GM21825 (cell line): ENCODE data around the gene EXOC3L1.

Experiments used
- ATAC-seq: cut with Tn5 transposase; IDR thresholded peaks from one replicate; pipeline ENCODE4 v1.9.1; 2021; ENCODE audit warnings: mild to moderate bottlenecking, moderate library complexity; ENCODE audit not compliant: unreplicated experiment

The EXOC3L1 gene

GRCh38 chr16:67150047-67150832 lies 39.7 kb downstream of the EXOC3L1 start:
- ATAC-seq = peak; percentile 29

- no peak for ATAC-seq
These were observed 40.5 kb downstream of the EXOC3L1 start for GRCh38 chr16:67149276-67150046.

- no peak for ATAC-seq
These were observed 41.2 kb downstream of the EXOC3L1 start for GRCh38 chr16:67148656-67149275.

- no peak for ATAC-seq
These were observed 41.7 kb downstream of the EXOC3L1 start for GRCh38 chr16:67148221-67148620.

GRCh38 chr16:67147437-67148140 lies 42.3 kb downstream of the EXOC3L1 start:
- no peak for ATAC-seq

GRCh38 chr16:67146523-67147357 lies 43.2 kb downstream of the EXOC3L1 start:
- ATAC-seq = no peak

GRCh38 chr16:67145746-67146145 lies 44.2 kb downstream of the EXOC3L1 start:
- ATAC-seq = no peak

GRCh38 chr16:67144943-67145342 lies 45.0 kb downstream of the EXOC3L1 start:
- ATAC-seq = no peak

- ATAC-seq = no peak
These were observed 47.6 kb downstream of the EXOC3L1 start for GRCh38 chr16:67142342-67142741.

GRCh38 chr16:67141391-67141790 lies 48.5 kb downstream of the EXOC3L1 start:
- no peak for ATAC-seq

- ATAC-seq = no peak
These were observed 52.3 kb downstream of the EXOC3L1 start for GRCh38 chr16:67137605-67138004.
